ENCODE results near the gene DIO1. TPM values are rescaled to one million over a fixed set of nuclear protein-coding genes. Genes with fewer than 3 reads are reported as not detected.

Gene DIO1
- total and polyA plus RNA-seq, 9 of the 15 experiments (the other 6 are each of a cell fraction or from before 2014, with no cell fraction given), result not detected

- Histone ChIP-seq H3K9me3 (replicated peaks; ENCODE audit: control insufficient read depth, insufficient read depth, low read depth, low read length) (no peaks in the 10 kb centered on the region; the same call in 1 of the 2 replicates), H3K9ac (ENCODE audit: insufficient read depth in 1 of 2, low read depth in 2 of 2, low read length in 2 of 2) (no peak overlapping the region), H3K27ac (ENCODE audit: extremely low read depth, low read depth, low read length) (no peak overlapping the region), H3K4me1 (replicated peaks in 1 of 2; ENCODE audit: control insufficient read depth in 2 of 2, insufficient read depth in 2 of 2, low read length in 2 of 2) (no peaks in the 10 kb centered on the region), H3K9me1 (ENCODE audit: control insufficient read depth, insufficient read depth, low read length) (no peaks in the 10 kb centered on the region), H3K4me3 (no peak overlapping the region), H3K36me3 (ENCODE audit: control insufficient read depth, insufficient read depth, low read length) (peaks cover 7% of the 10 kb centered on the region; the same call in 2 of the 3 replicates), H2AFZ (ENCODE audit: low read depth, low read length) (no peak overlapping the region), H3K79me2 (ENCODE audit: control insufficient read depth, insufficient read depth, low read length) (no peaks in the 10 kb centered on the region), H3K4me2 (ENCODE audit: insufficient read depth, low read length) (no peak overlapping the region), H4K20me1 (replicated peaks; ENCODE audit: control insufficient read depth, insufficient read depth, low read length) (no peaks in the 10 kb centered on the region), H3K27me3 (ENCODE audit: control insufficient read depth in 2 of 2, insufficient read depth in 2 of 2, low read length in 2 of 2) (no peaks in the 10 kb centered on the region)
- ATAC-seq (no peak), FAIRE-seq (no peak), DNase-seq (ENCODE audit: extremely low read depth in 1 of 4, low spot score in 3 of 4) (no peak)
- 69% methylated on average over 9 of the region's 9 CpGs for WGBS (ENCODE audit: insufficient coverage, low coverage, missing lambda C conversion rate)
- in situ Hi-C loops (cut with MboI) (no loop called here), intact Hi-C loops (cut with micrococcal nuclease) (no loop called here)
- ChIA-PET CTCF (ENCODE audit: low intra/inter-chr PET ratio) (no interaction called here), POLR2A (interaction anchor here (0.8 to 1.9 kb wide), 3 partner anchors 7 to 13 kb away, joined by 3 to 7 read pairs (median 3); partner anchors contain the start of gene NDC1)
- TSS peak; percentile 47 for BruUV-seq (replicated peaks)
- no peak for TF ChIP-seq NRF1 (conservative IDR thresholded peaks at IDR 0.05 in 1 of 2, IDR thresholded peaks at IDR 0.05 in 1 of 2)
- no peak for TF ChIP-seq MGA (IDR thresholded peaks at IDR 0.05)
- TF ChIP-seq PPARD (CRISPR knock-in tag; IDR thresholded peaks at IDR 0.05), result no peak
- TF ChIP-seq SMARCB1 (IDR thresholded peaks at IDR 0.05; ENCODE audit: insufficient read length, low read depth), result no peak
- TF ChIP-seq ZNF24 (IDR thresholded peaks at IDR 0.05), result no peak
- no peak for TF ChIP-seq BCL6 (CRISPR knock-in tag; IDR thresholded peaks at IDR 0.05)
- no peak for TF ChIP-seq VEZF1 (CRISPR knock-in tag; IDR thresholded peaks at IDR 0.05)
- TF ChIP-seq PTBP1 (IDR thresholded peaks at IDR 0.05; ENCODE audit: low read depth, low read length), result no peak
- no peak for TF ChIP-seq ZNF354B (CRISPR knock-in tag; IDR thresholded peaks at IDR 0.05)
- TF ChIP-seq PTRF (tag; IDR thresholded peaks at IDR 0.05), result no peak
Observed at GRCh38 chr1:53851571-53852285, 42.3 kb upstream of the DIO1 start.
